ENCODE data around the gene RAB3IP. TPM values are rescaled to one million over a fixed set of nuclear protein-coding genes. Genes with fewer than 3 reads are reported as not detected.

RAB3IP gene
- total and polyA plus RNA-seq, 2 of the 4 experiments (the other 2 are of a cell fraction): 1.5 to 2.7 TPM

DNA sequence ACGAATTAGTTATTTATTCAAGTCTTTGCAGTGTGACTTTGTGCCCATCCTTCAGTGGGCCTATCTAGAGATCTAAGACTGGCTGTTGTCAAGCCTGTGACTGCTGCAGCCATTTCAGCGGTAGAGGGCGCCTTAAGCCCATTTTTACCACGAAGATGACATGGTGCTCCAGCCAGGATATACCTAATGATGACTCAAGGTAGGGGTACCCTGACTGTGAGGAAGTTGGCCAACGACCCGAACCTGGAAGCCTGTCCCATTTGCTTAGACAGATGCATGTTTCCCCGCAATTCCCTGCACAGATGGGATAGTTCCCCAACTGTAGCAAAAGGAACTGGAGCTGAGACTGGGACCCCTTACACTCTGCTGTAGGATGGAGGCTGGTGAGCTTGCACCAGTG is 41.3 kb downstream of the RAB3IP start:
- Histone ChIP-seq H3K4ac (ENCODE audit: low read depth, low read length) (no peak overlapping the region), H3K14ac (replicated peaks; ENCODE audit: low read depth, low read length) (no peak overlapping the region), H2BK15ac (ENCODE audit: low read depth, low read length) (no peak overlapping the region), H3K4me3 (ENCODE audit: insufficient read depth, low read depth, low read length) (no peak overlapping the region), H3K4me1 (ENCODE audit: control insufficient read depth, insufficient read depth, low read length) (no peaks in the 10 kb centered on the region), H3K4me2 (ENCODE audit: low read depth, low read length) (no peak overlapping the region), H4K20me1 (ENCODE audit: insufficient read depth, low read length) (no peaks in the 10 kb centered on the region), H3K9me1 (ENCODE audit: insufficient read depth, low read length) (no peaks in the 10 kb centered on the region), H4K8ac (ENCODE audit: low read depth in 2 of 2, low read length in 2 of 2) (no peak overlapping the region), H2AFZ (replicated peaks; ENCODE audit: low read length, poor library complexity) (no peak overlapping the region), H3K56ac (ENCODE audit: extremely low read depth, insufficient read depth, low read length) (no peak overlapping the region), H4K91ac (ENCODE audit: insufficient read depth, low read depth, low read length) (no peak overlapping the region), H2BK5ac (ENCODE audit: low read depth, low read length, poor library complexity, severe bottlenecking) (no peak overlapping the region), H3K79me1 (ENCODE audit: low read depth in 1 of 2, low read length in 2 of 2) (no peaks in the 10 kb centered on the region), H3K9me3 (ENCODE audit: control insufficient read depth, insufficient read depth, low read length) (no peaks in the 10 kb centered on the region), H3K18ac (ENCODE audit: low read depth, low read length) (no peak overlapping the region), H2BK20ac (ENCODE audit: low read depth, low read length) (no peak overlapping the region), H3K27me3 (ENCODE audit: control insufficient read depth, insufficient read depth, low read length) (no peaks in the 10 kb centered on the region), H2AK5ac (ENCODE audit: low read depth, low read length) (no peak overlapping the region), H3K23ac (ENCODE audit: low read depth, low read length) (no peak overlapping the region), H3K27ac (ENCODE audit: insufficient read depth, low read length) (no peak overlapping the region), H3K9ac (ENCODE audit: low read depth, low read length) (no peak overlapping the region), H4K5ac (ENCODE audit: low read depth, low read length) (no peak overlapping the region), H2BK120ac (ENCODE audit: low read depth, low read length) (no peak overlapping the region), H2AK9ac (replicated peaks; ENCODE audit: low read depth, low read length, poor library complexity) (no peak overlapping the region), H3K36me3 (ENCODE audit: control insufficient read depth, insufficient read depth, low read length) (no peaks in the 10 kb centered on the region)
- ATAC-seq (ENCODE audit: low read depth) (peak; percentile 66), DNase-seq (peak; percentile 10)
- in situ Hi-C loops (cut with MboI; ENCODE audit: low sequenced_read_pairs): no loop called here
- WGBS, 2 experiments (ENCODE audit: extremely low coverage in 2 of 2, insufficient read length in 1 of 2): 44% methylated on average over 4 of the region's 7 CpGs; no CpG with 5 or more reads in 1 of the 2 experiments
- POLR2A ChIA-PET (ENCODE audit: unreplicated experiment): no interaction called here
- dilution Hi-C loops (cut with HindIII; ENCODE audit: low sequenced_read_pairs, unreplicated experiment): no loop called here
- CTCF ChIA-PET: no interaction called here
- TF ChIP-seq POLR2A (IDR thresholded peaks at IDR 0.05; ENCODE audit: low read depth, low read length) (no peak), RAD21 (IDR thresholded peaks at IDR 0.05; ENCODE audit: low read length) (peak; percentile 47)
- TF ChIP-seq, protein P1, sequence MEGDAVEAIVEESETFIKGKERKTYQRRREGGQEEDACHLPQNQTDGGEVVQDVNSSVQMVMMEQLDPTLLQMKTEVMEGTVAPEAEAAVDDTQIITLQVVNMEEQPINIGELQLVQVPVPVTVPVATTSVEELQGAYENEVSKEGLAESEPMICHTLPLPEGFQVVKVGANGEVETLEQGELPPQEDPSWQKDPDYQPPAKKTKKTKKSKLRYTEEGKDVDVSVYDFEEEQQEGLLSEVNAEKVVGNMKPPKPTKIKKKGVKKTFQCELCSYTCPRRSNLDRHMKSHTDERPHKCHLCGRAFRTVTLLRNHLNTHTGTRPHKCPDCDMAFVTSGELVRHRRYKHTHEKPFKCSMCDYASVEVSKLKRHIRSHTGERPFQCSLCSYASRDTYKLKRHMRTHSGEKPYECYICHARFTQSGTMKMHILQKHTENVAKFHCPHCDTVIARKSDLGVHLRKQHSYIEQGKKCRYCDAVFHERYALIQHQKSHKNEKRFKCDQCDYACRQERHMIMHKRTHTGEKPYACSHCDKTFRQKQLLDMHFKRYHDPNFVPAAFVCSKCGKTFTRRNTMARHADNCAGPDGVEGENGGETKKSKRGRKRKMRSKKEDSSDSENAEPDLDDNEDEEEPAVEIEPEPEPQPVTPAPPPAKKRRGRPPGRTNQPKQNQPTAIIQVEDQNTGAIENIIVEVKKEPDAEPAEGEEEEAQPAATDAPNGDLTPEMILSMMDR (conservative IDR thresholded peaks at IDR 0.05; ENCODE audit: low read depth, low read length): peak; percentile 41
- intact Hi-C loops (cut with micrococcal nuclease): loop anchor here (10.0 kb wide), 1 partner anchor 945 kb away; no protein-coding TSS in a partner anchor
- no TSS peak for BruUV-seq (replicated peaks)
